GM19372 (cell line): ENCODE measurements around the gene LRRC34.

Source experiments
- ATAC-seq: cut with Tn5 transposase; IDR thresholded peaks from one replicate; pipeline ENCODE4 v1.9.1; 2021; ENCODE audit warnings: mild to moderate bottlenecking, low read depth, moderate library complexity; ENCODE audit not compliant: unreplicated experiment

LRRC34 gene

GRCh38 chr3:169815590-169816150 lies 3.0 kb upstream of the LRRC34 start:
- no peak for ATAC-seq

GRCh38 chr3:169813757-169814517 lies 1.2 kb upstream of the LRRC34 start:
- ATAC-seq: peak; percentile 81

- ATAC-seq: no peak
Observed at GRCh38 chr3:169813278-169813677, 574 bp upstream of the LRRC34 start.

GRCh38 chr3:169811631-169812331 lies 923 bp downstream of the LRRC34 start:
- peak; percentile 11 for ATAC-seq

GRCh38 chr3:169809230-169809795 lies 3.4 kb downstream of the LRRC34 start:
- ATAC-seq: no peak

- ATAC-seq: no peak
Observed at GRCh38 chr3:169804681-169805080, 8.0 kb downstream of the LRRC34 start.

- ATAC-seq: no peak
Observed at GRCh38 chr3:169792359-169792758, 20.3 kb downstream of the LRRC34 start.

GRCh38 chr3:169790687-169791429 lies 21.8 kb downstream of the LRRC34 start:
- no peak for ATAC-seq

- no peak for ATAC-seq
Observed at GRCh38 chr3:169790219-169790618, 22.5 kb downstream of the LRRC34 start.

GRCh38 chr3:169787791-169788190 lies 24.9 kb downstream of the LRRC34 start:
- no peak for ATAC-seq

GRCh38 chr3:169787120-169787519 lies 25.6 kb downstream of the LRRC34 start:
- ATAC-seq: no peak

- no peak for ATAC-seq
Observed at GRCh38 chr3:169781209-169781855, 31.4 kb downstream of the LRRC34 start.

GRCh38 chr3:169780742-169781141 lies 32.0 kb downstream of the LRRC34 start:
- ATAC-seq: no peak

- ATAC-seq: no peak
Observed at GRCh38 chr3:169777822-169778221, 34.9 kb downstream of the LRRC34 start.

- no peak for ATAC-seq
Observed at GRCh38 chr3:169774186-169774585, 38.5 kb downstream of the LRRC34 start.

- peak; percentile 74 for ATAC-seq
Observed at GRCh38 chr3:169772897-169773816, 39.5 kb downstream of the LRRC34 start, which contains the start of gene MYNN. Gene MYNN, plus strand, starts transcription at chr3:169773396. Its CDS starts 900 bp downstream, at chr3:169774296.

GRCh38 chr3:169772305-169772896 lies 40.3 kb downstream of the LRRC34 start:
- peak; percentile 10 for ATAC-seq

GRCh38 chr3:169771497-169772304 lies 41.0 kb downstream of the LRRC34 start:
- no peak for ATAC-seq
